Dermis microvascular lymphatic vessel endothelial cell (primary cell): ENCODE measurements around the gene KLHL6. TPM values are rescaled to one million over a fixed set of nuclear protein-coding genes. Genes with fewer than 3 reads are reported as not detected.
A peak's percentile ranks its signal among the peaks of the same experiment; 100 is the strongest.

Source experiments
- DNase-seq, 2 donors: peaks; one replicate each; pipeline versions ENCODE4 v3.0.0 to v3.0.0-alpha.2; 2010; ENCODE audit warnings: low read depth in 2 of 2
- total RNA-seq: library from RNA; depleted of rRNA; stranded (reverse); fragments of >200 nt; gene quantifications from 2 replicates; pipeline ENCODE4 v1.2.1, GENCODE V29; 2014

The KLHL6 gene
- total RNA-seq, 1 donor from 2014 or later: 2.1 TPM

- no peak for DNase-seq
Measured at GRCh38 chr3:183566880-183567279, 11.4 kb upstream of the KLHL6 start.

- DNase-seq: peak in 1 of 2 donors; percentile 54
Measured at GRCh38 chr3:183564046-183564445, 8.5 kb upstream of the KLHL6 start.

- peak in 1 of 2 donors; percentile 86 for DNase-seq
Measured at GRCh38 chr3:183563536-183563874, 8.0 kb upstream of the KLHL6 start.

GRCh38 chr3:183560607-183561006, 5.1 kb upstream of the KLHL6 start:
- peak in 1 of 2 donors; percentile 38 for DNase-seq

- peak in 1 of 2 donors; percentile 72 for DNase-seq
Measured at GRCh38 chr3:183558495-183558894, 3.0 kb upstream of the KLHL6 start.

GRCh38 chr3:183556722-183557121, 1.2 kb upstream of the KLHL6 start:
- DNase-seq: no peak

GRCh38 chr3:183554377-183554776, 1.1 kb downstream of the KLHL6 start:
- DNase-seq: peak in 1 of 2 donors; percentile 70

- DNase-seq: peak in 1 of 2 donors; percentile 20
Measured at GRCh38 chr3:183553334-183554026, 2.0 kb downstream of the KLHL6 start.

- DNase-seq: no peak
Measured at GRCh38 chr3:183551930-183552329, 3.6 kb downstream of the KLHL6 start.

GRCh38 chr3:183548262-183548769, 7.2 kb downstream of the KLHL6 start:
- peak in 1 of 2 donors; percentile 96 for DNase-seq

GRCh38 chr3:183546625-183547024, 8.9 kb downstream of the KLHL6 start:
- DNase-seq: no peak

GRCh38 chr3:183545708-183546107, 9.8 kb downstream of the KLHL6 start:
- DNase-seq: no peak

GRCh38 chr3:183542355-183542754, 13.2 kb downstream of the KLHL6 start:
- DNase-seq: no peak

- no peak for DNase-seq
Measured at GRCh38 chr3:183541738-183542137, 13.8 kb downstream of the KLHL6 start.

GRCh38 chr3:183541235-183541655, 14.3 kb downstream of the KLHL6 start:
- no peak for DNase-seq

- DNase-seq: no peak
Measured at GRCh38 chr3:183540501-183541234, 14.8 kb downstream of the KLHL6 start.

- DNase-seq: no peak
Measured at GRCh38 chr3:183539811-183540210, 15.7 kb downstream of the KLHL6 start.

- DNase-seq: no peak
Measured at GRCh38 chr3:183538486-183538885, 17.0 kb downstream of the KLHL6 start.

GRCh38 chr3:183537295-183537730, 18.2 kb downstream of the KLHL6 start:
- no peak for DNase-seq

GRCh38 chr3:183536238-183536880, 19.1 kb downstream of the KLHL6 start:
- DNase-seq: no peak

GRCh38 chr3:183534249-183534648, 21.3 kb downstream of the KLHL6 start:
- DNase-seq: no peak

GRCh38 chr3:183533412-183534132, 21.9 kb downstream of the KLHL6 start:
- no peak for DNase-seq
